Inflammatory macrophage (primary cell): ENCODE data around the gene CLASP1.
A peak's percentile ranks its signal among the peaks of the same experiment; 100 is the strongest.
"Not testable (repeated sequence)": the region's sequence is repeated elsewhere in the genome, so short reads cannot be mapped to it uniquely, and the experiment has no call there.

Experiments used
- DNase-seq, 2 donors: peaks; one replicate each; pipeline ENCODE4 v3.0.0-alpha.2; 2020 to 2022

CLASP1 gene

DNA sequence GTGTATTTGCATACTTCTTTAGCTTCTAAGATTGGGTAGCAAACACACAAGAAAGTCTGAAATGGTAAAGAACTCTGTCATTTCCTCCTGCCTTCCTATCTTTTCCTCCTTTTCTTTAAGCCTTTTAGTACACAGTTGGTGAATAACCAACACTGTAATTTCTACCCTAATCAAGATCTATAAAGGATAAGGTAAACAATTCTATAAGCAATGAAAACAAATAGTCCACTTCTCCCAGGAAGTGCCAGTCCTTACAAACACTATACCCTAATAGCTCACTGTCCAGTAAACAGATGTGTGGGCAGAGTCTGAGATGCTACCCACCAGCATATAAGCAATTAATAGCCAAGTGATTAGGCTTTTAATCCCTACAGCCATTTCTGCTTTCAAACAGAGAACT lies 283.2 kb downstream of the CLASP1 start:
- DNase-seq = no peak

DNA sequence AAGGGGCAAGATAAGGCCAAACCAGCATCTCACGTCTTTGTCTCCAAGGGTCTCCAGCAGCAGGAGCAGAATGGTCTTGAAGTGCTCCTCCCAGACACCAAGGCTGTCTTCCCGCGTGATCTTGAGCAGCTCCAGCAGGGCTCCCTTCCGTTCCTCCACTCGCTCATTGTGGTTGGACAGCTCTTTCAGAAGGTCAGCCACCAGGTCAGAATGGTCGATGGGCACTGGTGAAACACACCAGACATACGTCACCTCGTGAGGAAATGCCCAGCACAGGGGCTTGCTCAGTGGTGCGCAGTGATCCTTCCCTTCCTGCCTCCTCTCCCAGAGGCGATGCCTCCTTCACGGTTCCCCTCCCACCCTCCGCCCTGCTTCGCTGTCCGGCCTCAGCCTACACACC lies 284.2 kb downstream of the CLASP1 start:
- DNase-seq = no peak

DNA sequence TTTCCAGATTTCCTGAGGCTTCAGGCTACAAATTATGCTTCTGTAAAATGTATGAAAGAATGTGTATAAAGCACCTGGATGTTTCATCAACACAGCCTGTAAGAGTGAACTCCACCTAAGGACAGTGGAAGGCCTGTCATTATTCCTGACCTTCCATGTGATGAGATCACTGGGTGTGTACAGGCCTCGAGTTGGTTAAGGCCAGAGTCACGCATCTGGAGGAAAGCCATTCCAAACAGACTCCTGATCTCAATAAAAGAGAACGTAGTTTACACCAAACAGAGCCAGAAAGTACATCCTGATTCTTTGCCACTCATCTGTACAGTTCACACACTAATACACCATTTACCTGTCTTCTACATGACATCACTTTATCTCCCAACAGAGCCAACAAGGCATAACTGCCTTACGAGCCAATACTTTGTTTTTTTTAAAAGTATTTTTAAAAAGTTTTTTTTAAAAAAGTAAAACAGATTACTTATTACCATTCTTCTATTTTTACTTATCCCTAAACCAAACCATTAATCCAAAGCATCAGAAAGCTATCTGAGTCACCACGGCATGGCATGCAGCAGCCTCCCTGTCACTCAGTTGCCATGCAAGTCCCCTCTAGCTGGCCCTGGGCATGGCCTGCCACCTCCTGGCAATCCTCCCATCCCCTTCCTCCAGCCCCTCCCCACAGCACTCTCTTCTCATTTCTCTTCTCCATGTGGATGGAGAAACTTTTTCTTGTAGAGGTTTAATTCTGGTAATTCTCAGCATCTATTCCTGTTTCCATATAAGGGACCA lies 285.4 kb downstream of the CLASP1 start:
- no peak for DNase-seq

DNA sequence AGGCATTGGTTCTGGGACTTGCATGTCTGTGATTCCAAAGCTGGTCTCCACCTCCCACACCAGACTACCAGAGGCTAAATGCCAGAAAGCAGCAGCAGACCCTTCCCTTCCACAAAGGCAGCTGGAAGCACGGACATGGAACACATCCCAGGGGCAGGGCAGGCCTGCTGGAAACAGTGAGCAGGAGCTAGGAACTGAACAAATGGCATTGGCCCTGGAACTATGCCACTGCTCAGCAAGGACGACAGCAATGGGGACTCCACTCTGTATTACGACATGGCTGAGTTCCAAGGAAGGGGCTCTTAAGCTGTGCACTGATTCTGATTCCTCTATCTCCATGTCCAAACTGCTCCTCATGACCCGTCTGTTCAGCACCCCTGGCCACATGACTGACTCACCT lies 286.5 kb downstream of the CLASP1 start:
- DNase-seq = no peak

DNA sequence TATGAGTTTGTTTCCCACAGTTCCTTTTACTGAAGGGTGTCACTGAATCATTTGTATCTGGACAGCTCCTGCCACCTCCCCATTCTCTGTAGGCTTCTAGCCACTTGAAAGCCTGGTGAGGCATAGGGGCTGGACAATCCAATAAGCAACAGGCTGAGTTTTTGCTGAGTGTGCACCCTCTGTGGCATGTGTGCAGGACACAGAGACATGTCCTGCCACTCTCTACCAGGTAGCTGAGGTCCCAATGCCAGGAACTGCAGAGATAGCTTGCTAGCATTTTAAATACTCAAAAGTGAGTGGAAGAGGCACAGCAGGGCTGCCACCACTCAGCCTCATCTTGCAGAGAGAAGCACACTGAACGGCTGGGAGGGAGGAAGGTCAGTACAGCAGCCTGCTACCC lies 287.0 kb downstream of the CLASP1 start:
- DNase-seq = no peak

DNA sequence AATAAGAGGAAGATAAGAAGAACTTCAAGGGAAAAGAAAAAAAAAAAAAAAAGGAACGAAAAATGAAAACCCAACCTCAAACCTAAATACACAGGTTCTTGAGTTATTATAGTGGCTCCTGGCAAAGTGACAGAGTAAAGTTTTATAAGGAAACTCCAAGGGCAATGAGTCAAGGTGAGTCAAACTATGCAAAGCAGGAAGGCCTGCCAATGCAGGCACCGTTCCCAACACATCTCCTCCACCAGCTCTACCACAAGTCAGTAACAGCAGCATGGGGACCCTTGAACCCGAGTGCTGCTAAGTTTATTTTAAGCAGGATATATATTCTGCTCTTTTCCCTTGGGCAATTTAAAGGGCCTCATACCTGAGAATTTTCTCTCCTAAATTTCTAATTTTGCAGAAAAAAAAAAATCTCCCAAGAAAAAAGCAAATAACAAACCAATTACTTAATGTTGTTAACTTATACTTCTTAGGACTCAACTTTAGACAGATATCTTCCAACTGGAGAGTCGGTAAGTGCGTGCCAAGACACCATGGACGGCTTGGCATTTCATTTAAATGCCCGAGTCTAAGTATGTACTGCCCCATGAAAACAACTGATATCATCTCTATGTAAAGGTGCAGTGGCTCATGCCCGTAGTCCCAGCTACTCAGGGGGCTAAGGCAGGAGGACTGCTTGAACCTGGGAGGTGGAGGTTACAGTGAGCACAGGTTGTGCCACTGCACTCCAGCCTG lies 288.5 kb downstream of the CLASP1 start:
- no peak for DNase-seq

DNA sequence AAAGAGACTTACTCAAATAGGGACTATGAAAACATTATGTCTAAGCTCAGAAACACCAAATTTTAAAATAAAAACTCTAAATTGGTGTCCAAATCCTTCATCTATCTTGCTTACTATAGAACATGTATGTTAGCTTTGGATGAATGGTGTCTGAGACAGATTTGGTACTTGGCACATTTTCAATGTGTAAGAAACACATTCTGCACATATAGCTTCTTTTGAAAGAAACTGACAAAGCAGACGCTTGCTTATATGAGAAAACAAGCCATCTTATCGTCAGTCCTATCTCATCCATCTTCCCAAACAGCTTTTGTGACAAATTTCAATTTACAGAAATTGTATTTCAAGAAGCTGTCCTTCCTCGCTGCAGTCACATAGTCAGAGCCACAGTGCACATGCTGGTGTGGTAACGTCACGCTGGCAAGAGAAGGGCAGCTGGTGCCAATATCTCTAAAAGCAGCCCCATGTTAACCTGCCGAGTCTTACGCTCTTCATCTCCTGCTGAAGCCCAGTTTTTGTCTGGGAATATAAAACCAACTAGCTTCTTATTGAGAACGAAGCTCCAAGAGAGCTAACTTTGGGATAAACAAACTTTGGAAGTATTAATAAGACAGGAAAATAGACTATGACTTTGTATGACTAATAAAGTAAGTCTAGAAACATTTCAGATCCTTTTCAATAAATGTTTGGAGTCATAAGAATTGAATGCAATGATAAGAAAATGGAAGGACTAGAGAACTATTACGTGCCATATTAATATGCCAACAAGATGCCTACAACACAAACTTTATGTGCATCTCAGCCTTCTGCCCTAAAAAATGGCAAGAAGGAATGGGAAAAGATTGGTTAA lies 289.3 kb downstream of the CLASP1 start:
- DNase-seq = no peak

DNA sequence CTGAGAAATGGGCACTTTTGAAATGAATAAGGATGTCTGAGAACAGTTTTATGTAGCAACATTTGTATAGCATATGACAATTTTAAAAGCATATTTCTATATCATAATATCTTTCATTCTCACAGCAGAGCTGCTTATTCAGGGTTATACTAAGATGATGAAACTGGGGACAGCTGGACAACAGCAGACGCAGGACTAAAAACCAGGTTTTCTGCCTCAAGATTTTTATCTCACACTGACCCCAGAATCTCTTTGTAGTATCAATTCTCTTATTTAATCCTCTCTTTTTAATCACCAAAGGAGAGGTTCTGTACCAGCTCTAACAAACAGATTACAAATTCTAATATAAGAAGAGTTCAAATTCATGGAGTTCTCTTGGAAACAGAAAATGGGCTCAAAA lies 290.1 kb downstream of the CLASP1 start:
- DNase-seq = no peak

DNA sequence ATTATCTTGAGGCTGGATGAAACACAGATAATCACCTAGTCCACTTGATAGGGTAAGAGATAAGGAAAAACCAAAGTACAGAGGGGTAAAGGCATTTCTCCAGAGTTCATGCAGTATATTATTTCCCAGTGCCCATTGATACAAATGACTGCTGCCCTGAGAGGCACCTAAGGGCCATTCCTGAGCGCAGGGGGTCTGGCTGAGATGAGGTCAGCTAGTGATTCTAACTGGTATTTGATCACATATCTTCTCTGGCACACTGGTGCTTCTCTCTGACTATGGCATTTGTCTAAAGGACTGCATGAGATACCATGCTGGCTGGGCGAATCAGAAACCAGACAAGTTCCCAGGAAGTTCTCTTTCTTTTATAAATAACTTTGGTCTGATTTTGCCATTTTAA lies 291.0 kb downstream of the CLASP1 start:
- DNase-seq = no peak

DNA sequence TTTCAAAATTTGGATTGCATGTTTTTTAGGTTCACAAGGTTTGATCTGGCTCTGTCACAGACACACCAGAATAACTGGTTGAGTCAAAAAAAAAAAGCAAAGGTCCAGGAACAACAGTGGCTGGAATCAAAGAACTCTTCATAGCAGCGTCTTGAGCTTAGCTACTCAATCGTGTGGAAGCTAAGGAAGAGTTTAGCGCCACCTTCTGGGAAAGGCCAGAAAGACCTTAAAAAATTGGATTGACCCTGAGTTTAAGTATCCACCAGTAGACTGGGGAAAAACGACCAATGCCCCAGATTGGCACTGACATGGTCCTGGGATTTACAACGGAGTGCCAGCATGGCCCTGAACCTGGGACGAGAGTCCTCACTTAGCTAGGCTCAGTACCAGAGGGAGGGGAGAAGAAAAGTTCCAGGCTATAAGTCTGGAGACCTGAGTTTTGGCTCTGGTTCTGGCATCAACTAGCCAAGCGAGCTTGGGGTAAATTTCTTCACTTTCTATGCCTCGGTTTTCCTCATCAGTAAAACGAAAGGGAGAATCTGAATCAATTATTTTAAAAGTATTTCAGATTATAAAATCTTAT lies 293.1 kb downstream of the CLASP1 start:
- peak; percentile 74 to 79 for DNase-seq

DNA sequence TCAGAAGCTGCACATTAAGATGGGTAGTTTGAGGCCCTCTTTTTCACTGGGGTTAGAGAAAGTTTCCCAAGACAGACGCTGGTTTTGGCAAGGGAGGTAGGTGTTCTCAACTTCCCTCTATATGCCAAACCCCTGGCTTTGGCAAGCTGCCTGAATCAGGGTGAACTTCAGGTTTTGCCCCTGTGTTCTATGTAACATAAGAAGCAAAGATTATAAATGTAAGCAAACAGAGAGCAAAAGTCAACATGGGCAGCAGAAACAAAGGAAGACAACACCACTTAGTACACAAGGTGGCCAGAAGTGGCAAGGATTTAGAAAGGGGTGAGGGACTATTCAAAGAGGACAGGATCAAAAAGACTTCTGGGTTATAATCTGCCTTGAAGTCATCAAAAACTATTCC lies 293.8 kb downstream of the CLASP1 start:
- no peak for DNase-seq

DNA sequence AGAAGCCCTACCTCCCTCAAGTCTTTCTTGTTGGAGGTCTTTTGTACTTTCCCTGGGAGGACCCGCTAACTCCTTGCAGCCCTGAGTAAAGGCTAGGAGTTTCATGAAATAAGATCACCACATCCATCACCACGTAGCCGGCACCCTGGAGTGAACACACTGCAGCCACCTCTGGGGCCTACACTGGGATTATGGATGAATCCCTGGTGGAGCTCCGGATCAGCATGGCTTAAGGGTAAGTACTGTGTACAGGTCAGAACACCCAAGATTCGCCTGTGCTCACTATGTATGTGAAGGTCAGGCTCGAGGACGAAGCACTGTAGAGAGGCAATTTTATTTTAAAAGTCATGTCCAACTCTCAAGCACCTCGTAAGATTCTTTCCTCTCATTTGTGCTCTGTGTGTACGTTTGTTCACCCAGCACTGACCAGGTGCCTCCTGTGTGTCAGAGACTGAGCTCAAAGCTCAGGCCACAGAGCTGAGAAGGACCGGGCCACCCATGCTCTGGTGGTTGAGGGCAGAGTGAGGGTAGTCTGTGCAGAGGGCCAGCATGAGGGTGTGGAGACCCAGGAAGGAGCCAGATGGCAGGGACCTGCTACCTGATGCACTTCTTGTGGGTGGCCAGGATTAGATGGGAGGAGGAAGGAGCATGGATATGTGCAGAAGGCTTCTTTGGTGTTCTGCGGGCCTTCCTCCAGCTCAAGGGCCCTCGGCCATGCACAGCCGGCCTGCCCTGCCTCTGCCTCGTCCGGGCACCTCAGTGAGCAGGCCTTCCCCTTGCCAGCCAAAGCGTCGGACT lies 297.5 kb downstream of the CLASP1 start:
- no peak for DNase-seq

DNA sequence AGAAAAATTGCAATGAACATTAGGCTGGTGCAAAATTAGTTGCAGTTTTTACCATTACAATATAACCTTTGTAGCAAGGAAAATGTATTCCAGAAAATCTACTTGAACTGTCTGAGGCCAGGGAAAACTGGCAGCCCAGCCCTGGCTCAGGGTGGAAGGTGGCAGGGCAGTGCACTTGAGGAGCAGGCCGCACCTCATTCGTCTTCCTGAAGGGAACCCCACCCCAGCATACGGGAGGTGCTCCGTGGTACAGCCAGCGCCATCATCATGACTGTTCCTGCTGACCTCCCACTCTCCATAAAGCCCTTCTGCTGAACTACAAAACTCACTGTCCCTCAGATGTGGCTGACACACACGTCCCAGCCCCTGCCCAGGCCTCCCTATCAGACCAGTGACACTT lies 298.4 kb downstream of the CLASP1 start:
- no peak for DNase-seq

DNA sequence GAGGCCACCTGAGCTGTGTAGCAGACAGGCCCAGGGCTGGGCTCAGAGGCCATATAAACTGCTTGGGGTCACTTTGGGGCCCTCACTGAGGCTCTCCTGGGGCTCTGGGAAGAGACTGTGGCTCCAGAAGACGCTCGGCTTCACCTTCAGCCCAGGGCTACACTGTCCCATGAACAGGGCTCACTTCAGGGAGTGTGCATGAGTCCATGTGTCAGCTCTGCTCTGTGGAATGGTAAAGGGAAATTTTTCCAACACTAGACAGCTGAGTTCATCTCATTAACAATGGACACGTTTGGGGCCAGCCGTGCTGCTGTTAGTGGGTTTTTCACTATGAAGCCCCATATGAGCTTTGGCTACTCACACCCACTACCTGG lies 298.9 kb downstream of the CLASP1 start:
- DNase-seq = no peak

DNA sequence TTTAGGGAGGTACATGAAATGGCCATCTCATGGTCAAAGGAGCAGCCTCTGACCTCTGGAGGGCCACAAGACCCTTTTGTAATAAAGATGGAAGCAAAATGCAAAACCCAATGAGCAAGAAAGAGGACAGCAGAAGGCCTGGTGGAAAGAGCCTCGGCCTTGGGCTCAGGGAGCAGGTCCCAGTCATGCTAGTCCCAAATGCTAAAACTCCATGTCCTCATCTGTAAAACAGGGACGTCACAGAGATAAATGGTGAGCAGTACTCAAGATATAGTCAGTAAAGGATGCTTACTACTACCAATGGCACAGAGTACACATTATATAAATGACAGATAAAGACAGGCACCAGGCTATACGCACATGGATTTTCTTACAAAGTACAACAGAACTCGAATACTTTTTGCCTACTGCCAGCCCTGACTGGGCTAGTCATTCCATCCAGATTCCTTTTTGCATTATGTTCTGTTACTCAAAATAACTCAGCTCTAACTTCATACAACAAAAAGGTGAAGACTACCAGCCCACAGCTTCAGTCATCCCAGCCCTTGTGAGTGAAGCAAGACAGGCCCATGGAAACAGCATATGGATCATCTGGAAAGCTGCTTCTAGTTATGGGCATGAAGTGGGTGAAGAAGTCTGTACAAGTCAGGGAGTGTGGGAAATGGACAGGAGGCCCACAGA lies 299.4 kb downstream of the CLASP1 start:
- DNase-seq = no peak

DNA sequence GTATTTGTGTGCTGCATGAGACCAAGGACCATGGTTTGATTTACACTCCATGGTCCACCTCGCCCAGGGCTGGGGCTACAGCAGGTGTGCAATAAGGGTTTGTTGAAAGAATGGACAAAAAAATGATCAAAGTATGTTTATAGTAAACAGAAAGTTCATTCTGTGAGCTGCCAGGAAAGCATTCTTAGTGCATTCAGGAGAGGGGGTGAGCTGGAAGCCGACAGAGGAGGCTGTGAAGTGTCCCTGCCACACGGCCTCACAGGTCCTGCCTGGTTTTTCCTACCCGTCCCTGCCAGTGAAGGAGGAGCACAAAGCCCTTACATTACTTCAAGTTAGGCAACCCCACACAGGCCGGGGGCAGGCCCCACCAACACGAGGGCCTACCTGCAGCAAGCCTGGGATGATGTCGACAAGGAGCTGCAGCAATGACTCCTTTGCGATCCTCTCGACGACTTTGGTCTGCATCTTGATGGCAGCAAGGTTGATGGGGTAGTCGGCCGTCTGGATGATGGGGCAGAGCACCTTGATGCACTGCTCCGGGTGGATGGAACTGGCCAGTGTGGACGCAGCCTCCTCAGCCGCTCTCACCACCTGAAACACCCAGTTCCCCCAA lies 301.0 kb downstream of the CLASP1 start:
- no peak for DNase-seq

DNA sequence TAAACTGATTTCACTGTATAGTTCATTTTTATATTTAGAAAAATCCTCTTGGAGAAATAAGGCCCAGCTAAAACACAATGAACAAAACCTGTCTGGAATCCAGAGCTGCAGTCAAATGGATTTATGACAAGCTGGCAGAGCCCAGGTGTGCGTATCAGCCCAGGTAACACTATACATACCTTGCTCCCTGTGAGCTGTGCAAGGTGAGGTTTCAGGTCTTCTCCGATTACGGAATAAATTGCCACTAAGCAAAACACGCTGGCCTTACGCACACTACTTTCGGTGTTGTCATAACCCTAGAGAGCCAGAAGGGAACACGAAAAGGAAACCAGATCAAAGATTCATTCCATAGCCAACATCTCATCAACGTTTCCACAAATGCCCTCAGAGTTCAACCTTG lies 302.4 kb downstream of the CLASP1 start:
- DNase-seq = no peak

DNA sequence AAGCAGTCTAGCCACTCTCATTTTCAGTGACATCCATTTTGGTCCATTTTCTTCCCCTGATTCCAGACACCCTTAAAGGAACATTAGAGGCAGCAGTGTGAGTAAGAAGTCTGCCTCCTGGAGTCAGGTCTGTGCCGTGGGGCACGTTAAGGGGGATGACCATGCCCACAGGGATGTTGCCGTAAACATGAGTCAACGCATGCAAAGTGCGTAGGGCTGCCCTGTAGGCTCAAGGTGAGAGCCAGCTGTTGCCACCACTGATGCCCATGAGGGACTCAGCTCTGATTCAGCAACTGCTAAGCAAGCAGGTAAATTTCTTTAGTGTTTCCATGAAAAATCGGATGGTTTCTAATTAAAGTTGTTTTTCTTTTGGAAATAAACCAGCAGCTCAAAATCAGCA lies 302.9 kb downstream of the CLASP1 start:
- DNase-seq = no peak

DNA sequence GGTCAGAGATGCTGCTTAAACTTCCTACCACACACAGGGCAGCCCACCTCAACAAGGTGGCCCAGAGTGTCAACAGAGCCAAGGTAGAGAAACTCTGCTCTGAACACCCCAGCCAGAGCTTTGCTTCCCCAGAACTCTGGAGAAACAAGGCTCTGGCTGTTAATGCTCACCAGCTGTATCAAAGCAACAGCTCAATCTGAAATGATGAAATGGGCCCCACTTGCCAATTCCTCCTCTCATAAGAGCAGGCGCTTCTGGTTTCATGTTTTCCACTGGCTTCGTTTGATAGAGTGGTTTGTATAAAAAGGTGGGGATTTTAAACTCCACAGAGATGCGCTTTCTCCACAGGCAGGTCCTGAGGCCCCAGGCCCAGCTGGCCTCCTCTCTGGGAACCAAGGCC lies 303.4 kb downstream of the CLASP1 start:
- no peak for DNase-seq

DNA sequence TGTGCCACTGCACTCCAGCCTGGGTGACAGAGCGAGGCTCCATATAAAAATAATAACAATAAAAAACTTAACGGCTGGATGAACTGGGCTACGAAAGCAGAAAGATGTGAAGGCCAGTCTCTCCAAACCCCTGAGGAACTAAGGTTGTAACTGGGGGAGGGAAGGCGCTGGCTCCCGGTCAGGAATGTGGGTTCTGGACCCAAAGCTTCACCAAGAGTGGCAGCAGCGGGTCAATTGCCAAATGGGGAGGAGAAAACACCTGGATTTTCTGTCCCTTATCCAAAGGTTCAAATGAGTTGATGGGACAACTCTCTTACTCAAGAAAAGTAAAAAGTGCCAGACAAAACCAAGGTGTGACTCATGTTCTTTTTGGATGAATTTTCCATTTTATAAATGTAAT lies 304.2 kb downstream of the CLASP1 start:
- DNase-seq = no peak

DNA sequence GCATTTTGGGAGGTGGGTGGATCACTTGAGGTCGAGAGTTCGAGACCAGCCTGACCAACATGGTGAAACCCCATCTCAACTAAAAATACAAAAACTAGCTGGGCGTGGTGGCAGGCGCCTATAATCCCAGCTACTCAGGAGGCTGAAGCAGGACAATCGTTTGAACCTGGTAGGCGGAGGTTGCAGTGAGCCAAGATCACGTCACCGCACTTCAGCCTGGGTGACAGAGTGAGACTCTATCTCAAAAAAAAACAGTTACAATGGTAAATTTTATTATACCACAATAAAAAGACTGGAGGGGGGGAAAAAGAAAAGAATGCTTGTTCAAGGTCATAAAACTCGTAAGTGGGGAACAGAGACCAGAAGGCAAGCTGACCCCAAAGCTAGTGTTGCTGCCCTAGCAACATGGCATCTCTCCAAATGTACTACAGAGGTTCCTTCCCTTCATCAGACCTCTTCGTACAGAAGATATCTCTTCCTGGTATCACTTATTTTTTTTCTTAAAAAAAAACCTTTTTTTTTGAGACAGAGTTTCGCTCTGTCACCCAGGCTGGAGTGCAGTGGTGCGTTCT lies 305.3 kb downstream of the CLASP1 start:
- not testable (repeated sequence) for DNase-seq
